GM18951 (cell line): ENCODE data around the gene ARPP21.

ENCODE experiments used
- POLR2A ChIP-seq: IDR thresholded peaks from 4 replicates; pipeline ENCODE4 v1.6.1; 2011; ENCODE audit warnings: mild to moderate bottlenecking; ENCODE audit not compliant: insufficient read length, insufficient read depth; ENCODE audit errors: extremely low read depth
- in situ Hi-C: fragments of 300-500 bp; cut with MboI; formaldehyde crosslinking; loops from one replicate; pipeline ENCODE4 v1.12.0; 2022; ENCODE audit warnings: low sequenced_read_pairs, mixed read lengths, inconsistent platforms; ENCODE audit not compliant: unreplicated experiment

ARPP21 gene

GRCh38 chr3:35673017-35673416 lies 33.7 kb downstream of the ARPP21 start:
- in situ Hi-C loops, result no loop called here
- no peak for TF ChIP-seq POLR2A

GRCh38 chr3:35674451-35675109 lies 35.3 kb downstream of the ARPP21 start:
- no peak for TF ChIP-seq POLR2A

GRCh38 chr3:35675206-35675605 lies 35.9 kb downstream of the ARPP21 start:
- TF ChIP-seq POLR2A, result no peak
- in situ Hi-C loops, result no loop called here

More at GRCh38 chr3:35674451-35675109, 35.3 kb downstream of the ARPP21 start:
- in situ Hi-C loops, result no loop called here

GRCh38 chr3:35675621-35676020 lies 36.3 kb downstream of the ARPP21 start:
- in situ Hi-C loops, result no loop called here
- TF ChIP-seq POLR2A, result no peak

- TF ChIP-seq POLR2A, result no peak
- in situ Hi-C loops, result no loop called here
Observed at GRCh38 chr3:35677797-35678196, 38.5 kb downstream of the ARPP21 start.

GRCh38 chr3:35678643-35679161 lies 39.4 kb downstream of the ARPP21 start:
- in situ Hi-C loops, result no loop called here

GRCh38 chr3:35679409-35680080 lies 40.2 kb downstream of the ARPP21 start:
- TF ChIP-seq POLR2A, result no peak
- in situ Hi-C loops, result no loop called here

More at GRCh38 chr3:35678643-35679161, 39.4 kb downstream of the ARPP21 start:
- no peak for TF ChIP-seq POLR2A

GRCh38 chr3:35680866-35681650 lies 41.7 kb downstream of the ARPP21 start:
- in situ Hi-C loops, result no loop called here
- no peak for TF ChIP-seq POLR2A

GRCh38 chr3:35685153-35685552 lies 45.8 kb downstream of the ARPP21 start:
- in situ Hi-C loops, result no loop called here
- TF ChIP-seq POLR2A, result no peak

- in situ Hi-C loops, result no loop called here
- no peak for TF ChIP-seq POLR2A
Observed at GRCh38 chr3:35688826-35689225, 49.5 kb downstream of the ARPP21 start.

GRCh38 chr3:35690271-35690670 lies 50.9 kb downstream of the ARPP21 start:
- TF ChIP-seq POLR2A, result no peak
- in situ Hi-C loops, result no loop called here

- in situ Hi-C loops, result no loop called here
- TF ChIP-seq POLR2A, result no peak
Observed at GRCh38 chr3:35705904-35706303, 66.6 kb downstream of the ARPP21 start.

GRCh38 chr3:35707904-35708303 lies 68.6 kb downstream of the ARPP21 start:
- TF ChIP-seq POLR2A, result no peak
- in situ Hi-C loops, result no loop called here

GRCh38 chr3:35708394-35709271 lies 69.3 kb downstream of the ARPP21 start:
- in situ Hi-C loops, result no loop called here
- no peak for TF ChIP-seq POLR2A
